Ishikawa (cell line): ENCODE results near the gene CYB561.

Experiments used
- CEBPB ChIP-seq: IDR thresholded peaks from 2 replicates; pipeline ENCODE4 v1.6.1; 2012
- CREB1 ChIP-seq: IDR thresholded peaks from 2 replicates; pipeline ENCODE4 v1.6.1; 2012; ENCODE audit warnings: low read depth
- EGR1 ChIP-seq: IDR thresholded peaks from 2 replicates; pipeline ENCODE4 v1.6.1; 2012
- EP300 ChIP-seq: IDR thresholded peaks from 2 replicates; pipeline ENCODE4 v1.6.1; 2012; ENCODE audit warnings: borderline replicate concordance
- FOXM1 ChIP-seq: IDR thresholded peaks from 2 replicates; pipeline ENCODE4 v1.6.1; 2012; ENCODE audit warnings: low read depth, borderline replicate concordance
- NFIC ChIP-seq: IDR thresholded peaks from 2 replicates; pipeline ENCODE4 v1.6.1; 2012
- RAD21 ChIP-seq: IDR thresholded peaks from 2 replicates; pipeline ENCODE4 v1.6.1; 2012; ENCODE audit warnings: low read depth
- TAF1 ChIP-seq: IDR thresholded peaks from 2 replicates; pipeline ENCODE4 v1.6.1; 2012; ENCODE audit warnings: low read depth, mild to moderate bottlenecking
- TCF12 ChIP-seq: IDR thresholded peaks from 2 replicates; pipeline ENCODE4 v1.6.1; 2012; ENCODE audit warnings: low read depth
- TEAD4 ChIP-seq: IDR thresholded peaks from 2 replicates; pipeline ENCODE4 v1.6.1; 2012
- YY1 ChIP-seq: IDR thresholded peaks from 2 replicates; pipeline ENCODE4 v1.6.1; 2012; ENCODE audit warnings: low read depth
- ZBTB7A ChIP-seq: IDR thresholded peaks from 2 replicates; pipeline ENCODE4 v1.6.1; 2012; ENCODE audit warnings: low read depth
- TF ChIP-seq, protein P1 (sequence below): IDR thresholded peaks from 2 replicates; pipeline ENCODE4 v1.6.1; 2012
- TF ChIP-seq, protein P2 (sequence below): IDR thresholded peaks from 2 replicates; pipeline ENCODE4 v1.6.1; 2012
- TF ChIP-seq, protein P3 (sequence below): IDR thresholded peaks from 2 replicates; pipeline ENCODE4 v1.6.1; 2012; ENCODE audit warnings: low read depth, mild to moderate bottlenecking

Gene CYB561

DNA sequence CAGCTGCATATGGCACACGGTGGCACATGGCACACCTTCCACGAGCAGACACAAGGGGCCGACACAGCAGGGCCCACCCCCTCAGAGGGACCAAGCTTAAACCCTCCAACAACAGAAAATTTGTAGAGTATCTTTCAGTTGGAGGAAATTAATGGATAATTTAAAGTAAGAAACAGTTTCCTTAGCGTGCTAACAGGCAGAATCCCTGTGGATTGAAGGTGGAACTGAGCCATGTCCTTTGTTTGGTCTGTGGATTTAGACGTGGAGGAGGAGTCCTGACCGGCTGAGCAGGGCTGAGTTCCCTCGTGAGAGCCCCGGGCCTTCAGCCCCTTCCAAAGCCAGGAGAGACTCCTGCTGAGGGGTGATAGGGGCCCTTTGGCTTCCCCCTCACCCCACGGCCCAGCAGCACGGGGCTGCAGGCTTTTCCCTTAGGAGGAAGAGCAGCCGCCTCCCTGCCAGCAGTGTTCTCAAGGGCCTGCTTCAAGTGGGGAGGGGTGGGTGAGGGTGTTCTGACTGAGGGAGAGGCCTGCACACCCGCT, 1.4 kb upstream of the CYB561 start:
- TF ChIP-seq TCF12, result no peak
- TF ChIP-seq EP300, result no peak
- no peak for TF ChIP-seq YY1
- TF ChIP-seq CEBPB, result no peak
- no peak for TF ChIP-seq FOXM1

DNA sequence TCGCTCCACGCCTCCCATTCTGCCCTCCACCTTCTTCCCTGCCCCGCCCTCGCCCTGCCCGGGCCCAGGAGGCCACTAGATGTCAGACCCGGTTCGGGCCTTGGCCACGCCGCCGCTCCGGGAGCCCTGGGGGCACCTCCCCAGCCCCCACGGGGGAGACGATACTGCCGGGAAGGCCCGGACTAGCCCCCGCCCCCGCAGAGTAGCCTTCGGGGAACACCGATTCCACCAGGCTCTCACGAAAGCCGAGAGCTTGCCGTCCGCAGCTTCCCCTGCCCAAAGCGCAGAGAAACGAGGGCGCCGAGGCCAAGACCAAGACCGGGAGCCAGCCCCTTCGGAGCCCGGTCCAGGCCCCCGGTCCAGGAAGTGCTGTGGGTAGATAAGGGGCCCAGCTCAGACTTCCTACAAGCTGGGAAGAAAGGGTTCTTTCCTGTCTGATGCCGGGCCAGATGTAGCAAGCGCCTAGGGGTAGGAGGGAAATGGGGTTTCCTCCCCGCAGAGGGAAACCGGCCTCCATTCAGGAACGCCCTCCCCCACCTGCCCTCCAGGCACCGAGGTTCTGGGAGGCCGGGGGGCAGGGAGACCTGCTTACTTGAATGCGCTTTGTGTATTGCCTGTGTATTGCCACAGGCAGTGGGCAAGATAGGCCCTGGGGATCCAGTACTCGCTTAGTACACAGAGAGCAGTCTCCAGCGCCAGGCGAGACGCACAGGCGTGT, 806 bp upstream of the CYB561 start:
- peak; percentile 37; the same call in 1 of the 2 replicates for TF ChIP-seq RAD21
- no peak for TF ChIP-seq ZBTB7A

DNA sequence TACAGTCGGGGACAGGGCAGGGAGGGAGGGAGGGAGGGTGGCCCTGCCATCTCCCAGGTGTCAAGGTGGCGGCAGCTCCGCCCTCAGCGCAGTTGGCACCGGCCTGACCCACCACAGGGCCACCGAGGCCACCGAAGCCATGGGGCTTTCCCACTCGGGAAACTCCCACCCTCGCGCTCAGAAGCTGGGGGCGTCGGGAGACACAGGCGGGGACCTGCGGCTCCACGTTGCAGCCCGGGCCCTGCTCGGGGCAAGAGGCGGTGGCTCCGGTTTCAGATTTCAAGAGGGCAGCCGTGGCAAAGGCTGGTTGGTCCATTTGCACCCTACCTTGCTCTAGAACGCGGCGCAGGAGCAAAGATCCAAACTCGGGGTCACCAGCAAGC, 544 bp downstream of the CYB561 start:
- TF ChIP-seq CEBPB (no peak), TCF12 (no peak; the same call in 1 of the 2 replicates), TAF1 (no peak), NFIC (0 out of 2 replicates have a peak, but pooled peaks have one; percentile 27), YY1 (peak; percentile 21; the same call in 1 of the 2 replicates), ZBTB7A (no peak; the same call in 1 of the 2 replicates), EP300 (no peak), TEAD4 (no peak), CREB1 (0 out of 2 replicates have a peak, but pooled peaks have one; percentile 13), EGR1 (no peak), RAD21 (no peak), FOXM1 (no peak)
- TF ChIP-seq, protein P1, sequence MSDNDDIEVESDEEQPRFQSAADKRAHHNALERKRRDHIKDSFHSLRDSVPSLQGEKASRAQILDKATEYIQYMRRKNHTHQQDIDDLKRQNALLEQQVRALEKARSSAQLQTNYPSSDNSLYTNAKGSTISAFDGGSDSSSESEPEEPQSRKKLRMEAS, result peak; percentile 64
- TF ChIP-seq, protein P2, sequence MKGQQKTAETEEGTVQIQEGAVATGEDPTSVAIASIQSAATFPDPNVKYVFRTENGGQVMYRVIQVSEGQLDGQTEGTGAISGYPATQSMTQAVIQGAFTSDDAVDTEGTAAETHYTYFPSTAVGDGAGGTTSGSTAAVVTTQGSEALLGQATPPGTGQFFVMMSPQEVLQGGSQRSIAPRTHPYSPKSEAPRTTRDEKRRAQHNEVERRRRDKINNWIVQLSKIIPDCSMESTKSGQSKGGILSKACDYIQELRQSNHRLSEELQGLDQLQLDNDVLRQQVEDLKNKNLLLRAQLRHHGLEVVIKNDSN, result no peak
- TF ChIP-seq, protein P3, sequence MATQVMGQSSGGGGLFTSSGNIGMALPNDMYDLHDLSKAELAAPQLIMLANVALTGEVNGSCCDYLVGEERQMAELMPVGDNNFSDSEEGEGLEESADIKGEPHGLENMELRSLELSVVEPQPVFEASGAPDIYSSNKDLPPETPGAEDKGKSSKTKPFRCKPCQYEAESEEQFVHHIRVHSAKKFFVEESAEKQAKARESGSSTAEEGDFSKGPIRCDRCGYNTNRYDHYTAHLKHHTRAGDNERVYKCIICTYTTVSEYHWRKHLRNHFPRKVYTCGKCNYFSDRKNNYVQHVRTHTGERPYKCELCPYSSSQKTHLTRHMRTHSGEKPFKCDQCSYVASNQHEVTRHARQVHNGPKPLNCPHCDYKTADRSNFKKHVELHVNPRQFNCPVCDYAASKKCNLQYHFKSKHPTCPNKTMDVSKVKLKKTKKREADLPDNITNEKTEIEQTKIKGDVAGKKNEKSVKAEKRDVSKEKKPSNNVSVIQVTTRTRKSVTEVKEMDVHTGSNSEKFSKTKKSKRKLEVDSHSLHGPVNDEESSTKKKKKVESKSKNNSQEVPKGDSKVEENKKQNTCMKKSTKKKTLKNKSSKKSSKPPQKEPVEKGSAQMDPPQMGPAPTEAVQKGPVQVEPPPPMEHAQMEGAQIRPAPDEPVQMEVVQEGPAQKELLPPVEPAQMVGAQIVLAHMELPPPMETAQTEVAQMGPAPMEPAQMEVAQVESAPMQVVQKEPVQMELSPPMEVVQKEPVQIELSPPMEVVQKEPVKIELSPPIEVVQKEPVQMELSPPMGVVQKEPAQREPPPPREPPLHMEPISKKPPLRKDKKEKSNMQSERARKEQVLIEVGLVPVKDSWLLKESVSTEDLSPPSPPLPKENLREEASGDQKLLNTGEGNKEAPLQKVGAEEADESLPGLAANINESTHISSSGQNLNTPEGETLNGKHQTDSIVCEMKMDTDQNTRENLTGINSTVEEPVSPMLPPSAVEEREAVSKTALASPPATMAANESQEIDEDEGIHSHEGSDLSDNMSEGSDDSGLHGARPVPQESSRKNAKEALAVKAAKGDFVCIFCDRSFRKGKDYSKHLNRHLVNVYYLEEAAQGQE, result no peak

GRCh38 chr17:63445065-63445464, 1.0 kb downstream of the CYB561 start:
- TF ChIP-seq EGR1 (no peak), EP300 (no peak), CREB1 (no peak), TAF1 (no peak), CEBPB (no peak), TCF12 (no peak), FOXM1 (no peak), TEAD4 (no peak), NFIC (no peak), RAD21 (no peak), YY1 (no peak), ZBTB7A (no peak)
- TF ChIP-seq, protein P3, result no peak
- TF ChIP-seq, protein P1, result no peak
- TF ChIP-seq, protein P2, result no peak

- TF ChIP-seq CEBPB, result no peak
- TF ChIP-seq, protein P3, result no peak
- TF ChIP-seq, protein P2, result no peak
These were observed 1.6 kb downstream of the CYB561 start for GRCh38 chr17:63444457-63444856.
